ENCODE measurements around the gene PICK1.

- TF ChIP-seq CTCF (IDR thresholded peaks at IDR 0.05) (no peak), EZH2 (IDR thresholded peaks at IDR 0.05) (no peak)
Observed at GRCh38 chr22:38083931-38084631, 26.9 kb downstream of the PICK1 start, which contains the start of gene SLC16A8.

Data from neural progenitor cell (in vitro differentiated cells).